Muscle layer of colon (tissue), 2 donors: ENCODE results near the gene ICA1.

Experiments
- H3K27ac ChIP-seq: one replicate; pipeline ENCODE4 v1.7.0; 2013; ENCODE audit warnings: low read depth, mild to moderate bottlenecking, low read length, moderate library complexity
- H3K27me3 ChIP-seq, 2 donors: one replicate each; pipeline ENCODE4 v1.7.0; 2013; ENCODE audit warnings: low read length in 2 of 2, mild to moderate bottlenecking in 2 of 2; ENCODE audit not compliant: insufficient read depth in 2 of 2, control insufficient read depth in 1 of 2
- H3K36me3 ChIP-seq: one replicate; pipeline ENCODE4 v1.7.0; 2013; ENCODE audit warnings: mild to moderate bottlenecking, low read length; ENCODE audit not compliant: insufficient read depth
- H3K4me1 ChIP-seq: one replicate; pipeline ENCODE4 v1.7.0; 2013; ENCODE audit warnings: mild to moderate bottlenecking, low read length; ENCODE audit not compliant: insufficient read depth
- H3K4me3 ChIP-seq, 2 donors: one replicate each; pipeline ENCODE4 v1.7.0; 2013; ENCODE audit warnings: low read length in 2 of 2, low read depth in 1 of 2, mild to moderate bottlenecking in 1 of 2, moderate library complexity in 1 of 2
- H3K9ac ChIP-seq: one replicate; pipeline ENCODE4 v1.7.0; 2013; ENCODE audit warnings: low read length
- H3K9me3 ChIP-seq: one replicate; pipeline ENCODE4 v1.7.0; 2013; ENCODE audit warnings: mild to moderate bottlenecking, low read length
- donor health status: abdominal sarcoma.
- donor health status: Adenocarcinoma of cecum.

The ICA1 gene

DNA sequence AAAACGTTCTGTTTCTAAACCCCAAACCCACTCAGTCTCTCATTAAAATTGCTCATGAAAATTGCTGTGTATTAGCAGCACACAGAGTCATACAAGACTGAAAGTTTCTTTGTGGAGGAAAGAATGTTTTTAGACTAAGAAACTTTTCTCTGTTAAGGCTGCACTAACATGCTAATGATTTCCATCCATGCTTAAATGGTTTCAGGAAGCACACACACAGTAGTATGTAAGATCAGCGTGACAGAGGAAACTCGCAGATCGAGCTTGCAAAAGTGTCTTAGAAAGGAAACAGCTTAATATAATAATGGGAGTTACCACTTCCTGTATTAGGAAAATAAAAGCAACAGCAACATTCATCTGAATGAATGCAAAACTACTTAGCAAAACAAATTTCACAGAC is 112.7 kb downstream of the ICA1 start:
- no peak overlapping the region for H3K9ac ChIP-seq
- H3K27me3 ChIP-seq = no peaks in the 10 kb centered on the region
- H3K4me3 ChIP-seq = no peak overlapping the region
- H3K4me1 ChIP-seq = no peaks in the 10 kb centered on the region
- H3K9me3 ChIP-seq = no peaks in the 10 kb centered on the region
- no peaks in the 10 kb centered on the region for H3K36me3 ChIP-seq
- no peak overlapping the region for H3K27ac ChIP-seq

DNA sequence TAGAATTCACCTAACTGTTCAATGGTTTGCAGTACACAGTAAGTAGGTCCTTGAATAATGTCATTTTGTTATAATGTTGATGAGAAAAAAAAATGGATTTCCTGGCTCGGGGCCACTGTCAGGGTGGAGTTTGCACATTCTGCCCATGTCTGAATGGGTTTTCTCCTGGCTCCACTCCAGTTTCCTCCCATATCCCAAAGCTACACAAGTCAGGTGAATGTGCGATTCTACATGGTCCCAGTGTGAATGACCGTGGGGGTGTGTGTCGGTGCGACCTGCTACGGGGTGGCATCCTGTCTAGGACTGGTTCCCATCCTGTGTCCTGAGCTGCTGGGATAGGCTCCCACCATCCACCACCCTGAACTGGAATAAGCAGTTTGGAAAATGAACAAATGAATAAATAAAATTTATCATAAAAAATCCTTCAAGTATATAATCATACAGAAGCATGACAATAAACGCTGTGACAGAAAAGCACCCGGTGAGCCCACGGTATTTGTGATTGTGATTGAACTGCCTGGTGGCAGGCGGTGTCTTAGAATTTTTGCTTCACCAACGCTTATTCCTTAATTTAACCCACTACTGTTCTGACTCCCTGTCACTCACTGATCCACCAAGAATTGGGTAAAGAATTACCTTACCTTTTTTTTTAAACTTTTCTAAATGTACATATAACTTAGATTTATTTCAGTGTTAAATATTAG is 114.1 kb downstream of the ICA1 start:
- no peak overlapping the region for H3K4me3 ChIP-seq
- no peaks in the 10 kb centered on the region for H3K36me3 ChIP-seq
- H3K9ac ChIP-seq = no peak overlapping the region
- H3K27me3 ChIP-seq = no peaks in the 10 kb centered on the region
- no peaks in the 10 kb centered on the region for H3K4me1 ChIP-seq
- H3K27ac ChIP-seq = no peak overlapping the region
- no peaks in the 10 kb centered on the region for H3K9me3 ChIP-seq

- Histone ChIP-seq H3K27ac (no peak overlapping the region), H3K9ac (no peak overlapping the region), H3K36me3 (no peaks in the 10 kb centered on the region), H3K4me3 (no peak overlapping the region), H3K9me3 (no peaks in the 10 kb centered on the region), H3K4me1 (no peaks in the 10 kb centered on the region), H3K27me3 (no peaks in the 10 kb centered on the region)
Measured at GRCh38 chr7:8146788-8147413, 115.1 kb downstream of the ICA1 start.

DNA sequence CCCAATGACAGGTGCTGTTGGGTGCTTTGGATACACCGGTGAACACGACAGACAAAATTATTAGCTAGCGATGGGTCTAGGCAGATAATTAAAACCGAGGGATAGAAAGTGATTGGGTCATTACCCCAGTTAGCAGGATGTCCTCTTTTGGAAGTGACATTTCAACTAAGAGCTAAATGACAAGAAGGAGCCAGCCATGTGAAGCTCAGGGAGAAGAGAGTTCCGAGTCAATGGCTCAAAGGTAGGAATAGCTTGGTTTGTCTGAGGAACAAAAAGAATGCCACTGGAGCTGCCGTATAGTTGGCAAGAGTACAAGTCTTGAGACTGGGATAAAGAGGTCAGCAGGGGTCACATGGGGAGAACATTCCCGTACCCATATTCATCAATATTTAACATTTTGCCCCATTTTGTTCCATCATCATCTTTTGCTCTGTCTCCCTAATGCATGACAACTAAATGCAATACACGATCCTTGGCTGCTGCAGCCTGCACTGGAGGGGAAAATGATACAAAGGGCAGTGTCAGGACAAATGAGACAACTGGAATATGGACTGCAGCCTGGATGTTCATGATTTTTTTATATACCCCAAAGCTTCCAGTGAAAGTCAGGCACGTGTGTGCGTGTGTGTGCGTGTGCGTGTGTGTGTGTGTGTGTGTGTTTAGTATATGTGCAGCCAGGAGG is 115.7 kb downstream of the ICA1 start:
- Histone ChIP-seq H3K36me3 (no peaks in the 10 kb centered on the region), H3K27me3 (no peaks in the 10 kb centered on the region), H3K9ac (no peak overlapping the region), H3K4me3 (no peak overlapping the region), H3K4me1 (no peaks in the 10 kb centered on the region), H3K27ac (no peak overlapping the region), H3K9me3 (no peaks in the 10 kb centered on the region)

GRCh38 chr7:8144856-8145255 is 117.1 kb downstream of the ICA1 start:
- Histone ChIP-seq H3K27me3 (no peaks in the 10 kb centered on the region), H3K36me3 (no peaks in the 10 kb centered on the region), H3K4me3 (no peak overlapping the region), H3K9me3 (no peaks in the 10 kb centered on the region), H3K4me1 (no peaks in the 10 kb centered on the region), H3K27ac (no peak overlapping the region), H3K9ac (no peak overlapping the region)

DNA sequence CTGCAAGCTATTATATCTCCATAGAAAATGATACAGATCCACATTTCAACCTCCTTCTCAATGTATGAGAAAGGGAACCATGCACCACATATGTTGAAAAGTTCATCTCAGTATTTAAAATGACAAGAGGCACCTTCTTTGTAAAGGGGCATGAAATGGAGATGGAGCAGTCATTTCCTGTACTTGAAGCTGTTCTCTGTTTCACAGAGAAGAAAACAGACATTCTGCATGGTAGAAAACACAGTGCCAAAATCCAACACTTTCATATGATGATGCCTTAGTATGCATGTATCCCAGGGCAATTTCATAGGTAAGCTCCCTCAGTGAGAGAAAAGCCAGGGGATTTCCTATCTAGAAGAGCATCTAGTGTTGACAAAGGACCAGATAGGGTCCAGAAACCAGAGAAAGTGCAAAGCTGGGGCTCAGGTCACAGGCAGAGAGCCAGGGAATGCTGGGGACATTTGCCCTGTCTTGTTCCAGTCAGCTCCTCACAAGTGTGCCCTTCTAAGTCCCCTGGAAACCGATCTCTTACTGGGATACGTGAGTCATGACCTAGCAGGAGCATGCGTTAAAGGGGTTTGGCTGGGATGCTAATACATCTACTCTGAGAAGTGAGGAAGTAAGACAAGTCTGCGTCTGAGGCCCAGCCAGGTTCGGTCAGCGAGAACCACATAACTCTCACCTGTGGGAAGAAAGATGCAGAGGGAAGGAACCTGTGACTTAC is 118.7 kb downstream of the ICA1 start:
- no peaks in the 10 kb centered on the region for H3K4me1 ChIP-seq
- no peak overlapping the region for H3K9ac ChIP-seq
- H3K27ac ChIP-seq = no peak overlapping the region
- no peaks in the 10 kb centered on the region for H3K9me3 ChIP-seq
- H3K27me3 ChIP-seq = no peaks in the 10 kb centered on the region
- H3K36me3 ChIP-seq = no peaks in the 10 kb centered on the region
- no peak overlapping the region for H3K4me3 ChIP-seq

- H3K9me3 ChIP-seq = no peaks in the 10 kb centered on the region
- H3K9ac ChIP-seq = no peak overlapping the region
- no peaks in the 10 kb centered on the region for H3K27me3 ChIP-seq
- H3K27ac ChIP-seq = no peak overlapping the region
- no peaks in the 10 kb centered on the region for H3K4me1 ChIP-seq
- H3K4me3 ChIP-seq = no peak overlapping the region
- H3K36me3 ChIP-seq = no peaks in the 10 kb centered on the region
Measured at GRCh38 chr7:8142477-8142876, 119.5 kb downstream of the ICA1 start.

GRCh38 chr7:8141070-8141469 is 120.9 kb downstream of the ICA1 start:
- Histone ChIP-seq H3K4me1 (no peaks in the 10 kb centered on the region), H3K9me3 (no peaks in the 10 kb centered on the region), H3K4me3 (no peak overlapping the region), H3K36me3 (no peaks in the 10 kb centered on the region), H3K9ac (no peak overlapping the region), H3K27me3 (no peaks in the 10 kb centered on the region), H3K27ac (no peak overlapping the region)

GRCh38 chr7:8136051-8136730 is 125.8 kb downstream of the ICA1 start:
- H3K9me3 ChIP-seq = no peaks in the 10 kb centered on the region
- H3K36me3 ChIP-seq = no peaks in the 10 kb centered on the region
- no peak overlapping the region for H3K27ac ChIP-seq

DNA sequence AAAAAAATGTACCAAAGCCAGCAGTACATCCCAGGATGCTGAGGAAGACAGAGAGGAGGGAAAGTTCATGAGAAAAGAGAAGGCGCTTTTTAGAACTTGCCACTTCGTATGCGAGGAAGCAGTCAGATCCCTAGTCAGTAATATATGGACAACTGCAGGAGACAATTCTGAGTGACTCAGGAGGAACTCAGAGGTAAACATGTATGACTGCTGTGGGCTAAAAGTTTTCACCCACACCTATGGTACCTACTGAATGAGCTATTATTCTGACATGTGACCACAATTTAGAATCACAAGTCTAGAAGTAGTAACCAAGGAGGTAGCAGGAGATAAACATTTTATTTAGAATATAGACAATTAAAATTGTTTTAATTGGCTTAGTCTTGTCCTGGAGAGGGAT is 126.5 kb downstream of the ICA1 start:
- H3K27me3 ChIP-seq = no peaks in the 10 kb centered on the region
- no peaks in the 10 kb centered on the region for H3K4me1 ChIP-seq
- no peak overlapping the region for H3K27ac ChIP-seq
- H3K36me3 ChIP-seq = no peaks in the 10 kb centered on the region
- no peak overlapping the region for H3K4me3 ChIP-seq
- no peak overlapping the region for H3K9ac ChIP-seq
- H3K9me3 ChIP-seq = no peaks in the 10 kb centered on the region

More at GRCh38 chr7:8136051-8136730, 125.8 kb downstream of the ICA1 start:
- H3K9ac ChIP-seq = no peak overlapping the region
- no peaks in the 10 kb centered on the region for H3K27me3 ChIP-seq
- H3K4me1 ChIP-seq = no peaks in the 10 kb centered on the region
- no peak overlapping the region for H3K4me3 ChIP-seq
